Loucy (cell line): ENCODE results near the gene ZBTB2.

ENCODE experiments used
- H2AFZ ChIP-seq: fragments of 200-600 bp; sonication (generic); 2 replicates; pipeline ENCODE4 v1.6.0; 2016; ENCODE audit warnings: antibody characterized with exemption, mild to moderate bottlenecking, low read length, moderate library complexity
- H3F3A ChIP-seq: fragments of 200-600 bp; 2 replicates; pipeline ENCODE4 v1.6.0; 2016; ENCODE audit warnings: antibody characterized with exemption, low read depth, mild to moderate bottlenecking
- H3K27me3 ChIP-seq: fragments of 200-600 bp; sonication (generic); 2 replicates; pipeline ENCODE4 v1.6.1; 2014; ENCODE audit warnings: low read length, mild to moderate bottlenecking; ENCODE audit not compliant: insufficient read depth, poor library complexity, severe bottlenecking
- H3K36me3 ChIP-seq: fragments of 200-600 bp; sonication (generic); 2 replicates; pipeline ENCODE4 v1.6.1; 2016; ENCODE audit warnings: low read length; ENCODE audit not compliant: insufficient read depth
- H3K4me1 ChIP-seq: fragments of 200-600 bp; sonication (generic); 2 replicates; pipeline ENCODE4 v1.5.1; 2014; ENCODE audit warnings: low read length, mild to moderate bottlenecking; ENCODE audit not compliant: insufficient read depth, poor library complexity, severe bottlenecking
- H3K4me2 ChIP-seq: fragments of 200-600 bp; sonication (generic); 2 replicates; pipeline ENCODE4 v1.6.0; 2014; ENCODE audit warnings: antibody characterized with exemption, low read length, low read depth, mild to moderate bottlenecking; ENCODE audit not compliant: poor library complexity, severe bottlenecking
- H3K4me3 ChIP-seq: fragments of 200-600 bp; sonication (generic); 2 replicates; pipeline ENCODE4 v1.5.1; 2014; ENCODE audit warnings: low read length, mild to moderate bottlenecking, mixed read lengths; ENCODE audit not compliant: poor library complexity, severe bottlenecking
- H3K79me2 ChIP-seq: fragments of 200-600 bp; sonication (generic); 2 replicates; pipeline ENCODE4 v1.6.1; 2014; ENCODE audit warnings: low read length; ENCODE audit not compliant: insufficient read depth
- H3K9ac ChIP-seq: fragments of 200-600 bp; sonication (generic); 2 replicates; pipeline ENCODE4 v1.6.0; 2014; ENCODE audit warnings: mild to moderate bottlenecking, low read depth, low read length, moderate library complexity; ENCODE audit not compliant: poor library complexity, severe bottlenecking
- H3K9me2 ChIP-seq: fragments of 200-600 bp; sonication (generic); replicated peaks from 2 replicates; pipeline ENCODE4 v1.6.1; 2016; ENCODE audit warnings: low read depth, low read length, mixed read lengths
- H3K9me3 ChIP-seq: fragments of 200-600 bp; sonication (generic); 2 replicates; pipeline ENCODE4 v1.6.1; 2014; ENCODE audit warnings: mild to moderate bottlenecking, antibody characterized with exemption, low read length, low read depth; ENCODE audit not compliant: insufficient read depth
- H4K20me1 ChIP-seq: fragments of 200-600 bp; sonication (generic); 2 replicates; pipeline ENCODE4 v1.6.0; 2014; ENCODE audit warnings: antibody characterized with exemption, low read length, mild to moderate bottlenecking; ENCODE audit not compliant: insufficient read depth, poor library complexity, severe bottlenecking
- CTCF ChIP-seq: fragments of 200-600 bp; sonication (generic); conservative IDR thresholded peaks from 2 replicates; pipeline ENCODE4 v1.5.1; 2014; ENCODE audit warnings: mild to moderate bottlenecking, antibody characterized with exemption, low read length
- EZH2phosphoT487 ChIP-seq: fragments of 200-600 bp; IDR thresholded peaks from 2 replicates; pipeline ENCODE4 v1.6.1; 2018; ENCODE audit warnings: antibody characterized with exemption, mild to moderate bottlenecking, moderate library complexity, borderline replicate concordance

Gene ZBTB2

DNA sequence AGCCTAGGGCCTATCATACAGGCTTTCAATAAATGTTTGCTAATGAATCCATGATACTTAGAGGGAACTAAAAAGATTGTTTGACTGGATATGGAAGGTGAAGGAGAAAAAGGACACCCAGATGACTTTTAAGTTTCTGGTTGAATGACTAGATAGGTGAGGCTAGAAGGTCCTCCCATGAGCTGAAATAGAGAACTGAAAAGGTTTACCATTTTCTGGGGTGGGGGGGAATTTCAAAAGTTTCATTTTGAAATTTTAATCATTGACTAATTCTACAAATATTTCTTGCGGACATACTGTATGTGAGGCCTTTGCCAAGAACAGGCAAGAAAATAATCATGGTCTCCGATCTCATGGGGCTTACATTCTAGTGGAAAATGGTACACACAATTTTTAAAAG lies 17.9 kb upstream of the ZBTB2 start:
- Histone ChIP-seq H3K4me1 (no peaks in the 10 kb centered on the region), H4K20me1 (peaks cover 8% of the 10 kb centered on the region), H3K79me2 (no peaks in the 10 kb centered on the region), H3K36me3 (peaks cover 45% of the 10 kb centered on the region), H3K9ac (no peak overlapping the region), H3F3A (peaks cover 3% of the 10 kb centered on the region; the same call in 1 of the 2 replicates), H3K4me3 (no peak overlapping the region), H3K4me2 (no peak overlapping the region), H2AFZ (no peak overlapping the region), H3K27me3 (no peaks in the 10 kb centered on the region), H3K9me2 (no peaks in the 10 kb centered on the region), H3K9me3 (no peaks in the 10 kb centered on the region)
- TF ChIP-seq EZH2phosphoT487 = no peak
- TF ChIP-seq CTCF = no peak

DNA sequence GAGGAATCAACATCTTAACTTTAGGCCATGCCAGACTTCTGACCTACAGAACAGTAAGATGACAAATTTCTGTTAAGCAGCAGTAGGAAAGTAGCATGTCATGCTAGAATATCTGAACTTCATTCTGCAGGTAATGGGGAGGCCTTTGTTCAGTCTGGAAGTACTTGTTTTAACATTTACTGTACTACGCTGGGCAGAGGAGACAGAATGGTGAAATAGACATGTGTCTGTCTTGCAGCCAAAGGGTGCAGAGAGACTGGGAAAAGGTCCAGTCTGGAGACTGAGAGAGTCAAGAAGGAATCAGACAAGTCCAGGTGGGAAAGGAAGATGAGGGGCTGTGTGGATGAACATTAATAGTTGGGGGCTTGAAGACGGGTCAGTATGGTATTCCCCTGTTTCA lies 17.5 kb upstream of the ZBTB2 start:
- H4K20me1 ChIP-seq = peaks cover 9% of the 10 kb centered on the region
- no peak overlapping the region for H3K4me2 ChIP-seq
- no peaks in the 10 kb centered on the region for H3K4me1 ChIP-seq
- peaks cover 3% of the 10 kb centered on the region; the same call in 1 of the 2 replicates for H3F3A ChIP-seq
- H3K9ac ChIP-seq = no peak overlapping the region
- peaks cover 42% of the 10 kb centered on the region; the same call in 1 of the 2 replicates for H3K36me3 ChIP-seq
- peaks cover under 1% of the 10 kb centered on the region; the same call in 1 of the 2 replicates for H3K79me2 ChIP-seq
- H3K4me3 ChIP-seq = no peak overlapping the region
- TF ChIP-seq CTCF (no peak), EZH2phosphoT487 (no peak)
- H3K9me3 ChIP-seq = no peaks in the 10 kb centered on the region
- H3K27me3 ChIP-seq = no peaks in the 10 kb centered on the region
- no peaks in the 10 kb centered on the region for H3K9me2 ChIP-seq
- H2AFZ ChIP-seq = no peak overlapping the region

DNA sequence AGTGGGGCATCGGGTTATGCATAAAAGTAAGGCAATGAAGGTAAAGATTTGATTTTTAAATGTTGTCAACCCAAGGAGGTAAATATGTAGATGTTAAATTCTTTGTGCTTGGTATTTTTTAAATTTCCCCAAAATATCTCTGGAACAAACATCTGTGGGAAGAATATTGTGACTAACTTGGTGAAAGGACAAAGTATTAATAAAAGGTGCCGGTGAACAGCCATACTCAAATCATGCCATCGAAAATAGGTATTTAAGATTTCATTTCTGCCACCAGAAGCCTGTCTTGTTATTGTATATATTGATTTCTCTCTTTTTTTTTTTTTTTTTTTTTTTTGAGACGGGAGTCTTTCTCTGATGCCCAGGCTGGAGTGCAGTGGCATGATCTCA lies 12.6 kb upstream of the ZBTB2 start:
- Histone ChIP-seq H2AFZ (no peak overlapping the region), H4K20me1 (peaks cover 54% of the 10 kb centered on the region), H3K27me3 (no peaks in the 10 kb centered on the region), H3K4me1 (peaks cover 6% of the 10 kb centered on the region), H3K9ac (no peak overlapping the region), H3K79me2 (peaks cover 48% of the 10 kb centered on the region), H3K4me3 (no peak overlapping the region), H3K9me3 (no peaks in the 10 kb centered on the region), H3F3A (peaks cover 9% of the 10 kb centered on the region; the same call in 1 of the 2 replicates), H3K9me2 (no peaks in the 10 kb centered on the region), H3K36me3 (peaks cover 40% of the 10 kb centered on the region; the same call in 1 of the 2 replicates), H3K4me2 (no peak overlapping the region)
- TF ChIP-seq CTCF (no peak), EZH2phosphoT487 (no peak)
